RPMI7951 (cell line): ENCODE measurements around the gene CRABP2. TPM values are rescaled to one million over a fixed set of nuclear protein-coding genes. Genes with fewer than 3 reads are reported as not detected.

Experiments
- DNase-seq: peaks from one replicate; pipeline ENCODE4 v3.0.0-alpha.2; 2012; ENCODE audit warnings: low read depth
- total RNA-seq: library from RNA; depleted of rRNA; stranded (reverse); fragments of >200 nt; shearing (Covaris generic); gene quantifications from 2 replicates; pipeline ENCODE4 v1.2.3, GENCODE V29; 2014

The CRABP2 gene
- total RNA-seq, 1 experiment from 2014 or later, result 81.6 TPM

DNA sequence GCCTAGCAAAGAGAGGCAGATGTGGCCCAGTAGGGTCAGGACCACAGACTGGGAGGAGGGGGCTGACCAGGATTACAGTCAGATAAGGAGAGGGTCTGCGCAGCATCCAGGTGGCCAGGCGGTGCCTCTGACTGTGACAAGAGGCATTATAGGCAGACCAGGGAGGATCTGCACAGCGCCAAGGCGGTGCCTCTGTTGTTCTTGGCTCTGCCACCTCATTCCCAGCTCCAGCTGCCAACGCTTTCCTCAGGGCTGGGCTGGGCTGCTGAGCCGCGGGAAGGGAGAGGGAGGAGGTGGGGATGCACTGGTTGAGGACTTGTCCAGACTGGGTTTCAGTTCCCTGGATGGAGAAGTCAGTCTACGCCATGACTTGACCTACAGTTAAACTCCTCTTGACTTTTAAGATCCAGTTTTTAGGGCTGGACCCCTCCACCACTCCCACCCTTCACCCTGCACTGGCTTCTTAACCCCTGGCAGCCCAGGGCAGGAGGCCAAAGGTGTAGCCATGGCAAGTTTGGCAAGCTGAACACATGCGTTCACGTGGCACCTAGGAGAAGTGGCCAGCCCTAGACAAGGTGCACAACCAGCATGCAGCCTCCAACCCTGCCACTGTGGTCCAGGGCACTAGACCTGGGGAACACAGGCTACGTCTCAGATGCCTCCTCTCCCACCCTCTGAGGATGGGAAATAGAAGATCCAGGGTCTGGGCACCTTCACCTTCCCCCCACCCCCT lies 4.5 kb upstream of the CRABP2 start:
- DNase-seq, result peak; percentile 86

DNA sequence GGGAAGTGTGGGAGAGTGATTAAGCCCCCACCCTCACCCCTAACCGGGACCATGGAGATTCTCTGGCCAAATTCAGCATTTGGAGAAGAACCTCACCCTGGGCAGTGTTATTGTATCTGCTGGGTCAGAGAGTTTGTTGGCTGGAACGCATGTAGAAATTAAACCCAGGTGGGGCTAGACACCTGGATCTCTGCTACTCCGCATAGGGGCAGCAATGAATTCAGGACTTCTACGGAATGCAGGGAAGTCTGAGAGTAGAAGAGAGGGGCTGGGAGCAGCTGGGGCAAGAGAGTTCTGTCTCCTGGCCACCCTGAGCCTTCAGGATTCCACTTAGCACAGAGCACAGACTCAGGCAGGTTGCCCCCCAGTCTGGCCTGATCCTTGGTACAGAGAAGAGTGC lies 3.6 kb upstream of the CRABP2 start:
- no peak for DNase-seq

- no peak for DNase-seq
Measured at GRCh38 chr1:156708218-156708661, 2.9 kb upstream of the CRABP2 start.

DNA sequence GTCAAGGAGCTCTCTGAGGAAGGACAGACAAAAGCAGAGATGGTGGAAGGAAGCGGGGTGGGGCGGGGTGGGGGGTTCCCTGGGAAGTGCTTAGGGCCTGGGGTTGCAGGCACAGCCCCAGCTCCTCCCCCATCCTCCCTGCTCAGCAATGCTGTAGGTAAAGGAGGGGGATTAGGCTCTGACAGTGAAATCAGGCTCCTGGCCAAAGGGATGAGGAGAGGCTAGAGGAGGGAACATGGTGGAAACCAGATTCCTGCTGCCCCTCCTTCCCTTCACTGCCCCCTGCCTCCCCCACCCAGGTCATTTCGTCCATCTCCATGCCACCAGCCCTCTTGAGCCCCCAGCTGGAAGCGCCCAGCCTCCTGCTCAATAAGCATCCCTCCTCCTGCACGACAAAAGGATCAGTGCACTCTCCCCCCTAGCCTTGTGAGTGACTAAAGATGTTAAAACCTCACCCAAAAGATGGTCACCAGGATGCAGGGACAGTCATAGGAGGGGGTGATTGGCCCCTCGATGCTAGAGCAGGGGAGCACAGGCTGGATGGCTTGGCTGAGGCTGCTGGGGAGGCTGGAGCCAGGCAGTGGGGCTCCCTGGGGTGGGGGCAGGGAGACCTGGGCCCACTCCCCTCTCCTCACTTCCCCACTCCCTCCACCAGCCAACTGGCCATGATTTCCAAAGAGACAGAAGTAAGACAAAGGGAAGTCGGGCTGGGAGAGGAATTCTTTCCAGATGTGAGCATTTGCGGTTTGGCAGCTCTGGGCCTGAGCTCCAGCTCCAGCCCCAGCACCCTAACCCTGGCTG lies 2.2 kb upstream of the CRABP2 start:
- peak; percentile 75 for DNase-seq

DNA sequence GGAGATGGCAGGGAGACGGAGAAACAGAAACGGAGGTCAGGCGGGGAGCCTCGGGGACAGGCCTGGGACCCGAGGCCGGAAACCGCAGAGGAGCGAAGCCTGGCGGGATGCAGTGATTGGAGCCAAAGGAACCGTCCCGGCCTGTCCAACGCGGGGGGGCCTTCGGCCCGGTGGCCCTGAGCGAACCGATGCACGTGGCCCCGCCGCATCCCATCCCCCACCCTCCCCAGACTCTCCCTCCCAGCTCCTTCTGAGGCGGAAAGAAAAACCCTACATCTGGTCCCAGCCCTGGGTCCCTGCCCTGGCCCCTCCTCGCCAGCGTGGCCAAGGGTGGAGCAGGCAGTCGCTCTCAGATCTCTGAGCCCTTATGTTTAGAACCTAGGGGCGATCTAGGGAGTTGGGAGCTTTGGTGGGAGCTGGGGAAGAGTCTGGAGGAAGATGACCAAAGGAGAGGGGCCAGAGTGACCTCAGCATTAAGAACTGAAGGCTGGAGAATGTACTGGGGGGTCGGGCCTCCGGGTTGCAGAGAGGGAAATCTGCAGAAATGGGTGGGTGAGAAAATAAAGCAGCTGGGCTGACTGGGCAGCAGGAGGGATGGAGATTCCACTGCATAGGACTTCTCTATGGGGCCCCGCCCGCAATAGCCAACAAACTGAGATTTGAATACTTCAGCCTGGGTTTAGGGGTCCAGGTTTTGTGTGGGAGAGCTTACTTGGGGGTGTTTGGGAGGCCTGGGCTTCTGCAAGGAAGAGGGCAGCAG lies 1.5 kb upstream of the CRABP2 start:
- DNase-seq, result peak; percentile 87

DNA sequence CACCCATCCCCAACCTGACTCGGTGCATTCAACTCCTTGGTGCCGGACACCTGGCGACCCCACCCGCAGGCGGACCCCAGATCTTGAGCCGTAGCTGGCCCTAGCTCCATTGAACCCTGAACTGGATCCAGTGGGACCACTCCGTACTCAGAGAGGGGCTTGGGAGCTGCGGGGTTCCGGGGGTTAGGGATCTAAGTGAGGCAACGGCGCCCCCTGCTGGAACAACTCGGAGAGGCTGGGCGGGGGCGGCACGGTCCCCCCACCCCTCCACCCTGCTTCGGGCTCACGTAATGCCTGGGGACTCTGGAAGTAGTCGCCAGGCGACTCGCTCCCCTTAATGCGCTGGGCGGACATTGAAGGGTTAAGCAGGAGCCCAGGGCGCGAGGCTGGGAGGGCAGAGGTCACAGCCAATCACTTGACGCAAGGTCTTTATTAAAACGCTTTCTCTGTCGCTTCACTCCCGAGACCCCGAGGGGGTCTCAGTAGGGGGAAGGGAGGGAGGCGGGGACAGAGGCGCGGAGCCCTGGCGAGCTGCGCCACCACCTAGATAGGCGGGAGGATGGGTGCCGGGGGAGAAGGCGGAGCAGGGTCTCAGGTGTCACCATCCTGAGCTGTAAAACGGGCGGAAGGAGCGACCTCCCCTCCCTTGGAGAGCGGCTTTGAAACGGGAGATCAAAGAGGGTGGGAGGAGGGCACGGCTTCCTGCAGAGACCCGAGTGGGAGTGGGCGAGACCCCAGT lies 704 bp upstream of the CRABP2 start:
- DNase-seq, result peak; percentile 63

DNA sequence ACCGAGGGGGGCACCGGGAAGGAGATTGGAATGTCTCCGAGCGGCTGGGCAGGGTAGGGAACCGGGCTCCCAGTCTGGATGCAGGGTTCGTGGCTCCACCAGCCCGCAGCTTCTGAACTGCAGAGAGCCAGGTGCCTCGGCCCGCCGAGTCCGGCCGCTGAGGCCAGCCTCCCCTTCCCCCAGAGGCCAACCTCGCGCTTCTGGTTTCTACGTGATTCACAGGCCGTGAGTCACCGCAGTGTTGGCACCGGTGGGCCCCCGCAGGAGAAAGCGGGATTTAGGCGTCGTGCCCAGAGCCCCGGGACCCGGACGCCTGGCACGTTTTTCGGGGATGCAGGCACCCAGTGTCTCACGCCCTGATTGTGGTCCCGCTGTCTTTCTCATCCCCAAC lies 458 bp downstream of the CRABP2 start:
- peak; percentile 78 for DNase-seq

DNA sequence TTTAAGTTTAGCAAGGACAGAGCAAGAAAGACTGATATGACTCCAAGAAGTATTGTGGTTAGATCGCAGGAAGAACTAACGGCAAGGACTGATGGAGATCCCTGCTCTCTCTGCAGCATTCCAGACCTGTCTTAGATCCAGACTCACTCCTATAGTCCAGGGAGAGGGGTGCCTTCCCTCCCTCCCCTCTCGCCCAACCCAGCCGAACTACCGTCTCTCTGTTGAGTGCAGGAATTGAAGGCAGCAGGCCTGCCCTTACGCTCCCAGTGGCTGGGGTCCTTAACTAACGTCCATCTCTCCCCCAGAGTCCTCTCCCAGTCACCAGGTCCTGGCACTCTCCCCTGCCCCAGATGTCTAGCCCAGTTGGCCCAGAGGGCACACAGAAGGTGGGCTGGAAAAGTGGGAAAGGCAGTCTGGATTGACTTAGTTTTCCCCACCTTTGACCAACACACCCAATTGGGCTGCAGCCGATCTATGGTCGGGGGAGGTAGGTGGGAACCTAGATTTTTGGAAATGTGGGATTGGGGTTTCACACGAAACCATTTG lies 1.1 kb downstream of the CRABP2 start:
- DNase-seq, result no peak

- DNase-seq, result no peak
Measured at GRCh38 chr1:156703741-156704140, 1.6 kb downstream of the CRABP2 start.

DNA sequence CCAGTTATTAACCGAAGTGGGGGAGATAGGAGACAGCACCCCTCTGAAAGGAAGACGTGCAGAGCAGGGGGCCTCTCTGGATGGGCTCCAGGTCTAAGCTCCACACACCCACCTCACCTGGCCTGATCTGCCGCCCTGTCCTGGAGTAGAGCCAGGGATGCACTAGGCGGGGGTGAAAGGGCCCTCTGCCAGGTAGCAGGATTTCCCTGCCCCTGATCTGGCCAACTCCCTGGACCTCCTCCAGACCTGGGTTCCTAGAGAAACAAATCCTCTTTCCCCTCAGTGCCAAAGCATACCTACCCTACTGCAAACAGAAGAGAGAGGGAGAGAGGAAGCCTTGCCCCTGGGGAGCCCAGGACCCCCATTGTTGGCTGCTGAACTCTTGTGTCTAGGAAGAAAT lies 2.0 kb downstream of the CRABP2 start:
- no peak for DNase-seq

DNA sequence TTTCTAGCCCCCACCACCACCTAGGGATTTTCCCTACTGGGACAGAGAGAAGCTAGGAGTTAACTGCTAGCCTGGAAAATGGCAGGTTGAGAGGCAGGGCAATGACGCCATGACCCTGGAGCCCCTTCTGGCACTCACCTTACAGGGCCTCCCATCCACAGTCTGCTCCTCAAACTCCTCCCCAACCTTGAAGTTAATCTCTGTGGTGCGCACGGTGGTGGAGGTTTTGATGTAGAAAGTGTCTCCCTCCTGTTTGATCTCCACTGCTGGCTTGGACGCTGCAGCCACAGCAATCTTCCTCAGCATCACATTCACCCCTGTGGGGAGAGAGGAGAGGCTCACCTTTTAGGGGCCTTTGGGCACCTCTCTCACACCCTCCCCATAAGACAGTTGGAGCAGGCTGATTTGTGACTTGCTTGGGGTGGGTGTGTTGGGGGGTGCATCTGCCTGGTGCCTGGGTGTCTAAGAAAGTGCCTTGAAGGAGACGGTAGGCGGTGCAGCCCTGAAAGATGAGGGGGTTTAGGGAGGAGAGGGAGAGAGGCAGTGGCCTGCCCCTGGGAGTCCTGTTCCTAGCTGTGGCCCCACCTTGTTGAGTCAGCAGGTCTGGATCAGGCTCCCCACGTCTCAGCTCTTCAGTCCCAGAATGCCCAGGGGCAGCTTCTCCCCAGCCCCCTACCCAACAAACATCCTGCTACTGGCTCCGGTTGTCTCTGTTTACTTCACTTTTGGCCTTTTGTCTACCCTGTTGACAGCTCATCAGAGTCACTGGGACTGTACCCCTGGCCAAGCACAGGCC lies 4.4 kb downstream of the CRABP2 start:
- DNase-seq, result no peak

GRCh38 chr1:156698995-156699394 lies 6.4 kb downstream of the CRABP2 start:
- no peak for DNase-seq

GRCh38 chr1:156697481-156697880 lies 7.9 kb downstream of the CRABP2 start:
- DNase-seq, result peak; percentile 56

DNA sequence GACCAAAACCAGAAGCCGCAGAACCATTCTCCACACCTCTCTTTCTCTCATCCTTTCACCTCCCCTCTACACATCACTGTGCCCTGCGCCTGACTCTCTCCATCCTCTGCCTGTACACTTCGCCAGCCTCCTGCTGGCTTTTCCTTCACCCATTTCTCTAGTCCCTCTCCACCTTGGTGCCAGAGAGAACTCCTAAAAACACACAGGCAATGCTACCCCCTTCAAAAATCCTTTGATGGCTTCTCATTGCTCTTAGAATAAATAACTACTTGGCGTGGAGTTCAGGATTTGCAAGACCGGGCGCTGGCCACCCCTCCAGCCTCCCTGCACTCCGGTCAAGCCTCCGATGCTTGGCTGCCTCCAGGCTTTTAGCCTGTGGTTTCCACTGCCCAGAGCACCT lies 8.6 kb downstream of the CRABP2 start:
- no peak for DNase-seq

DNA sequence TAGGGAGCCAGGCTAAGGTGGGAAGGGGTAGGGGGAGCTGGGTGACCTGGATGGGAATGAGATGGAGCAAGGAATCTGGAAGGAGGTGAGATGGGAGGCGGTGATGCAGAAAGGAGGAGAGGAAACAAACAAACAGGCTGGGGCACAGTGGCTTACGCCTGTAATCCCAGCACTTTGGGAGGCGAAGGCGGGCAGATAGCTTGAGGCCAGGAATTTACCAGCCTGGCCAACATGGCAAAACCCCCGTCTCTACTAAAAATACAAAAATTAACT lies 10.8 kb downstream of the CRABP2 start:
- DNase-seq, result no peak

DNA sequence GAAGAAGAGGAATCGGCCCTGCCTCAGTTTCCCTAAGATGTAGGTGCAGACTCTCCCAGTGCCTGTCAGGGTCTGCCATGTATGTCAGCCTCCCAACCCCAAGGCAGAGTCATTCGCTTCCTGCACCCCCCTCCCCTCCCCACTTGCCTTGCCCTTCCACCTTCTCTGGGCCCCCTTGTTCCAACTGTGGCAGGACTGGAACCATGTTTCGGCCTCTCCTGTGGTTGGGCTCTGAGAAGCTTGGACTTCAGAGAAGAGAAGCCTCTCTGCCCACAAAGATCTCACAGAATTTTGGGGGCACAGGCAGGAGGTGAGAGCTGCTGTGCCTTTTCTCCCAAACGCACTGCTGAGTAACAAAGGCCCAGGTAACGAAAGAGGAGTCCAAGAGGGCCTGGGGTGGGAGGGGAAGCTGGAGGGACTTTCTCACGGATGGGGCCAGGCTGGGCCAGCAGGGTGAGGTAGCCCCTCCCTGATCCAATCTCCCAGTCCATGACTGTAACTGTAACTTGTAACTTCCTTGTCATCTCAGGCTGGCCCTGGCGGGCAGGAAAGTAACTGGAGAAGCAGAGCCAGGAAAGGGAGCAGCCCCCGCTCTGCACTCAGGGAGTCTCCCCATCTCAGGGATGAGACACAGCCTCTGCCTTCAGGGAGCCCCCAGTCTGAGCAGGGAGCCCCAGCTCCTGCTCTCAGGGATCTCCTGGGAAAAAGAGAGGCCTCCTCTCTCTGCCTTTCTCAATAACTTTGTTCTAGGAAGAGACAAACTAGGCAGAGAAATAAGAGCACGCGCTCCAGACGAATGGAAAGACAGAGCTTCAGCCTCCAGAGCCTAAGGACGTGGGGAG lies 11.3 kb downstream of the CRABP2 start:
- DNase-seq, result no peak

- DNase-seq, result no peak
Measured at GRCh38 chr1:156692925-156693847, 12.2 kb downstream of the CRABP2 start.

DNA sequence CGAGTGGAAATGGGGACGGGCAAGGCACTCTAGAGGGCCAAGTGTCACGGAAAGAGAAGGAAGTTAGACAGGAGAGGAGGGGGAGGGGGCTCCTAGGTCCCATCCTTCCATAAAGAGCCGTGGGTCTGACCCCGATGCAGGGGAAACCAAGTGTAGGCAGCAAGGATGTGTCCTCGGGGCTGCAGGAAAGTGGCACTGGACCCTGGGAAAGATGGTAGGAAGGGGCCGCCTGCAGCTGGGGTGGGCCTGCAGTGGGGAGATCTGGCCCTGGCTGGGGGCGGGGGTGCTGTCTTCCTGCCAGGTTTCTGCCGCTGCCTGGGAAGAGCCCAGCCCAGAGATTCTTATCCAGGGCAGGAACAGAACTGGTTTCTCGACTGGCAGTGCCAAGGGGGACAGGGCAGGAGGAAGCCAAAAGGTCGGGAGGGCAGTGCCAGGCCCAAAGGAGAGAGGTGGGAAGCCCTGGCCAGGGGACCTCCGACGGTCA lies 12.9 kb downstream of the CRABP2 start:
- no peak for DNase-seq
